IPS-18c (cell line): ENCODE data around the gene PML.

Source experiments
- H3K4me3 ChIP-seq: 2 replicates; pipeline ENCODE4 v1.7.0; 2013; ENCODE audit warnings: low read depth, mild to moderate bottlenecking, low read length, moderate library complexity; ENCODE audit not compliant: insufficient read depth
- H3K9me3 ChIP-seq: one replicate; pipeline ENCODE4 v1.6.1; 2013; ENCODE audit warnings: mild to moderate bottlenecking, low read length, moderate library complexity; ENCODE audit not compliant: control insufficient read depth, insufficient read depth

The PML gene

GRCh38 chr15:73978896-73979295 lies 15.6 kb upstream of the PML start:
- H3K4me3 ChIP-seq = no peak overlapping the region
- H3K9me3 ChIP-seq = no peaks in the 10 kb centered on the region

- H3K4me3 ChIP-seq = no peak overlapping the region
- H3K9me3 ChIP-seq = no peaks in the 10 kb centered on the region
Measured at GRCh38 chr15:73979636-73980035, 14.9 kb upstream of the PML start.

- Histone ChIP-seq H3K9me3 (no peaks in the 10 kb centered on the region), H3K4me3 (no peak overlapping the region)
Measured at GRCh38 chr15:73981761-73982221, 12.7 kb upstream of the PML start.

- H3K9me3 ChIP-seq = no peaks in the 10 kb centered on the region
- no peak overlapping the region for H3K4me3 ChIP-seq
Measured at GRCh38 chr15:73982222-73982962, 12.1 kb upstream of the PML start.

- H3K4me3 ChIP-seq = no peak overlapping the region
- no peaks in the 10 kb centered on the region for H3K9me3 ChIP-seq
Measured at GRCh38 chr15:73983211-73983727, 11.2 kb upstream of the PML start.

GRCh38 chr15:73983773-73984172 lies 10.7 kb upstream of the PML start:
- H3K4me3 ChIP-seq = no peak overlapping the region
- H3K9me3 ChIP-seq = no peaks in the 10 kb centered on the region

- Histone ChIP-seq H3K4me3 (no peak overlapping the region), H3K9me3 (no peaks in the 10 kb centered on the region)
Measured at GRCh38 chr15:73984208-73984979, 10.1 kb upstream of the PML start.

- Histone ChIP-seq H3K9me3 (no peaks in the 10 kb centered on the region), H3K4me3 (no peak overlapping the region)
Measured at GRCh38 chr15:73985101-73985873, 9.2 kb upstream of the PML start.

GRCh38 chr15:73986055-73986775 lies 8.3 kb upstream of the PML start:
- H3K4me3 ChIP-seq = no peak overlapping the region
- H3K9me3 ChIP-seq = no peaks in the 10 kb centered on the region

- H3K4me3 ChIP-seq = no peak overlapping the region
- no peaks in the 10 kb centered on the region for H3K9me3 ChIP-seq
Measured at GRCh38 chr15:73986776-73987056, 7.8 kb upstream of the PML start.

- H3K9me3 ChIP-seq = no peaks in the 10 kb centered on the region
- no peak overlapping the region for H3K4me3 ChIP-seq
Measured at GRCh38 chr15:73987250-73987649, 7.3 kb upstream of the PML start.

- no peaks in the 10 kb centered on the region for H3K9me3 ChIP-seq
- H3K4me3 ChIP-seq = no peak overlapping the region
Measured at GRCh38 chr15:73987681-73988444, 6.7 kb upstream of the PML start.

GRCh38 chr15:73988445-73988969 lies 6.0 kb upstream of the PML start:
- Histone ChIP-seq H3K9me3 (no peaks in the 10 kb centered on the region), H3K4me3 (no peak overlapping the region)

GRCh38 chr15:73989001-73989798 lies 5.3 kb upstream of the PML start:
- no peaks in the 10 kb centered on the region for H3K9me3 ChIP-seq
- no peak overlapping the region for H3K4me3 ChIP-seq

- Histone ChIP-seq H3K9me3 (no peaks in the 10 kb centered on the region), H3K4me3 (no peak overlapping the region)
Measured at GRCh38 chr15:73990250-73991005, 4.1 kb upstream of the PML start.
